MM.1S (cell line): ENCODE measurements around the gene LHX4.
A peak's percentile ranks its signal among the peaks of the same experiment; 100 is the strongest.

Source experiments
- CTCF ChIP-seq: fragments of 300-600 bp; sonication (generic); IDR thresholded peaks from 2 replicates; pipeline ENCODE4 v1.5.1; 2016; ENCODE audit warnings: antibody characterized with exemption, low read length, mixed read lengths
- EZH2 ChIP-seq: fragments of 300-600 bp; sonication (generic); optimal IDR thresholded peaks from 2 replicates; pipeline ENCODE3; 2017; ENCODE audit warnings: low read depth, mild to moderate bottlenecking, antibody characterized with exemption, low read length, mixed read lengths
- EZH2phosphoT487 ChIP-seq: fragments of 300-600 bp; sonication (generic); IDR thresholded peaks from 2 replicates; pipeline ENCODE4 v1.6.1; 2018; ENCODE audit warnings: antibody characterized with exemption, low read length

DNA sequence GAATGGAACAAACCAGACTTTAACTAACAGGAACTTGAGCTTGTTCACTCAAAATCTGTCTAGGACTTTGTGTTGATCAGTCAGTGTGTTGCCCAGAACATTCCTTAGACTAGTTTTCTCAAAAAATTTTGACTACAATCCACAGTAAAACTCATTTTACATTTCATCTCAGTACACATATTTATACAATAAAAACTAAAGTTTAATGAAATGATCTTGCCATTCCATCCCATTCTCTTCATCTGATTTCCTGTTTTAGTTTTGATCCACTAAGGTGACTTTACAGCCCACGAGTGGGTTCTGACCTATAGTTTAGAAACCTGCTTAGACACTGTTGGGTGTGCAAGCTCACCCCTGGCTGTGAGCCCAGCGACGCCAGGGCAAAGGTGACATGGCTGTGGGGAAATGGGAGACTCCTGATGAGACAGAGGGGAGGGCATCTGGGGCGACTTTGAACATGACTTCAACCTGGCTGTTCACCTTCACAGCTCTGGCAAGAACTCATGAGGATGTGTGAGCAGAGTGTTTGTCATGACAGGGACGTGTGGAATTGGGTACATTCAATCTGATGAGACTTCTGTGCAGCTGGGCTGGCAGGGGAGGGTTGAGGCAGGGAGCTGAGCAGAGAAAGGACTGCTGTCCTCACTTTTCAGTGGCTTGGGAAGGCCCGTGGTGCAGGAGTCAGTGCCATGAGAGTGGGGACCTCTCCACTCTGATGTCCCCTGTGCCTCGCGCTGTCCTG lies 40.6 kb downstream of the LHX4 start:
- TF ChIP-seq CTCF (peak; percentile 1; the same call in 1 of the 2 replicates), EZH2 (no peak), EZH2phosphoT487 (no peak)
